HUDEP-2 (cell line): ENCODE data around the gene CCDC188.

Experiments
- DNase-seq, 76 experiments: peaks; one replicate each; lab custom pipeline; 2025; ENCODE audit not compliant: unreplicated experiment in 76 of 76; lab: John Stamatoyannopoulos, UW

The CCDC188 gene

DNA sequence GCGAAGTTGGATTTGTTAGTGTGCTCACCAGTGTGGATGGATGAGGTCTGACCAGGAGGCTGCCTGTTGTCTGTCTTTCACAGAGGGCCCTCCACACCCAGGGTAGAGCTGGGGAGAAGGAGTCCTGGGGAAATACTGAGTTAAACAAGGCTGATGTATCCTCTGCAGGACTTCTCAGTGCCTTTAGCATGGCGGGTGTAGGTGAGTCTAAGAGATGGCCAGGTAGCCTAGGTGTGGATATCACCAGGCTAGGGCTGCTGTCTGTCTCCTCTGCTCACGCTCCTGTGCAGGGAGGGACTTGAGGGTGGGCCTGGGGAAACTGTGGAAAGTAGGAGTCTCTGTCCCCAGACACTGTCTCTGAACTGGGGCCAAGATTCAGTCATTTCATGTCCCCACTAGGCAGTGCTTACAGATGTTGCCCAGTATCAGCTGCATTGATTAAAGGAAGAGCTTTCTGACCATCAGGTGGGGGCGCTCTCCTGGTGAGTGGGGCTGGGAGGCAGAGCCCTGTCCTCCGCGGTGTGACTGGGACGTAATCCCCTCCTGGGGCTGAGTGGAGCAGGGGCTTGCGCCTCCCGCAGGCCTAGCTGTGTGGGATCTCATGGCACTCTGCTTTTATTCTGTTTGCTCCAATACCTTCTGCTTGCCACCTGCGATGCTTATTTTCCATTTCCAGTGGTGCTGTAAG is 35.5 kb upstream of the CCDC188 start:
- DNase-seq, result no peak

DNA sequence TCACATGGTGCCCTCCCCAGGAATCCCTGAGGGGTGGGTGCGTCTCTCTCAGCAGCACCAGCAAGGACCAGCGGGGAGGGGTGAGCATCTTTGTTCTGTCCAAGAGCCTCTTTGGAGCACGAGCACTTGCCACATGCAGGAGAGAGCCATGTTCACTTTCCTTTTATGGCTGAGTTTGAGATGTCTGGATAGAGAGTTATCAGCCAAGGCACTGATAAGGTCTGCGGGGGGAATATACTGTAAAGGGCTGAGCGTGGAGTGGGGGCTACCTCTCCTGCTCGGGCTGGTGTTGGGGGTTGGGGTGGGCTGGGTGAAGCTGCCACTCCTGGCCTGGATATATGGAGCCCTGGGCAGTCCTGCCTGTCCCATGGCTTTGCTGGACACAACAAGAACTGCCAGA is 34.9 kb upstream of the CCDC188 start:
- DNase-seq, result no peak

DNA sequence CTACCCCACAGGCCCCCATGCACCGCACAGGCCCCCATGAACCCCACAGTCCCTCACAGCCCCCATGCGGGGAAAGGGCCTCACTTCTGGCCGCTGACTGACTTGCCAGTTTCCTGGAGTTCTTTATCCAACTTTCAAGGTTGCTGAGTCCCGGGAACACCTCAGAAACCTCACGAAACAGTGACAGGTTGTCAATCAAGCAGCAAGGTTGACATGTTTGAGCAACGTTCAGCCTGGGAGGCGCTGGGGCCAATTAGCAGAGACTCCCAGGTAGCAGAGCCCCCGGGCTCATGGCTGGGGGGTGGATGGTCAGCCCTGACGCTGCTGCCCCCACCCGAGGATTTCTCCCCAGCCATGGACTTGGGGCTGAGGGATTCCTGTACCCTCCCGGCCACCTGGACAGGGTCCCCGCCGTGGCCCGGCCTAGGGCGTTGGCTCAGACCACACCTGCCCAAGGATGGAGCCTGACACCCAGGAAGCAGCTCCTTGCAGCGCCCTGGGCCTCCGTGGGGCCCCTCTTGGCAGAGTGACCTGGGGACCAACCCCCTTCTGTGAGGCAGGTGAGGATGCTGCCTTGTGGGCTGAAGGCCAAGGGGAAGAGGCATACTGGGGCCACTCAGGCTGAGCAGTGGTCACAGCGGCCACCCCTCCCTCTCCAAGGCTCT is 33.8 kb upstream of the CCDC188 start:
- no peak for DNase-seq

DNA sequence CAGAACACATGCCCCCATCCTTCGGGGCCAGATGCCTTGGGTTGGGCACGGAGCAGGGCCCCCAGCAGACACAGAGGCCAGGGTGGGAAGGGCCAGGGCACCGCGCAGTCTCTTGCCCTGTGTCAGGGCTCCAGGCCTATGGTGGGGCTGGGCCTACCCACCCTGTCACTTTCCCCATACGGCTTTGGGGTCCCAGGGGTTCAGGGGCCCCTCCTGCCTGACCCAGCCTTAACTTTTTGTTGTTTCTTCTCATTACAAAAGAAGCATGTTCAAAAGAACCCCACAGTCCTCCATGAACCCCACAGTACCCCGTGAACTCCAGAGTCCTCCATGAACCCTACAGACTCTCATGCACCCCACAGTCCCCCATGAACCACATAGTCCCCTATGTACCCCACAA is 33.0 kb upstream of the CCDC188 start:
- no peak for DNase-seq

DNA sequence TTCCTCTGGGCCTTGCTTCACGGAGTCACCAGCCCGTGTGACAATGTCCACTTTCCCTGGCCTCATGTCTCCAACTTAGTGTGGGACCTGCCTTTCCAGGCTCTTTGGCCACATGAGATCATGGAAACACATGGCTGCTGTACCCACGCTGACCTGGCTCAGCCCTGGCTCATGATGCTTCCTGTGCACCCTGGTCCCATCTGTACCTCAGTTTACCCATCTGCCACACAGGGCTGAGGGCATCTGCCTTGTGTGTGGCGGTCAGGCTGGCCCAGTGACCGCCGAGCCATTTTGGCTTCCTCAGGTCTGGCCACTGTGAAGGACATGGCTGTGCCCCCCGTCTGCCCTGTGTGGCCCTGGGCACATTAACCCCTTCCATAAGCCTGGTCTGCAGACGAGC is 32.2 kb upstream of the CCDC188 start:
- DNase-seq, result no peak

DNA sequence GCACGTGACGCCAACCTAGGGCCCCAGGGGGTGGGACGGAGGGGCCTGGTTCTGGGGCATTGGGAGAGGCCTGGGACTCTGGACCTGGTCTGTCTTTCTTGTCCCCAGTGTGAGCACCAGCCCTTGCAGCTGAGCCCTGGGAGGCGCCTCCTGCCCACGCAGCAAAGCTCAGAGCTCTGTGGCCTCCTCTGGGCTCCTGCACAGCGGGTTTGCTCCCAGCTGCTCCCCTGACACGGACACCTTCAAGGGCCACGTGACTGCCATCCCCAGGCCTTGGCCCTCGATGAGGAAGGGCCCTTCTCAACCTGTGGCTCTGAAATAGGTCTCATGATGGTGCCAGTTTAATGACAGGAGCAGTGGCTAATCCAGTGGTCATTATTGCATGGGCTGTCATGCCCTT is 31.5 kb upstream of the CCDC188 start:
- DNase-seq, result no peak

DNA sequence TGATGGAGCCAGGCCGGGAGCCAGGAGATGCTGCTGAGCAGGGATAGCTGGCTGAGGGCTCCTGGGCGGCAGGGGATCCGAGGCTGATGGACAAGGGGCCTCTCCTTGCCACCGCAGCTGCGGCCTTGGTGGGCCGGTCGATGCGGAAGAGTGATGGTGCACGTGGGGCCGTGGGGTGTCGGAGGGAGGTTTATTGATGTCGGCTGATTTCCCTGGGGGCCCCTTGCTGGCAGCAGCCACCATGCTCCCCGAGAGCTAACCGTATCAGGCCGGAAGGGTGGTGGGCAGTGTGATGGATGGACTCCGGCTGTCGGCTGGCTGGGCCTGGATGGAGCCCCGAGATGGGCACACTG is 31.0 kb upstream of the CCDC188 start:
- no peak for DNase-seq

DNA sequence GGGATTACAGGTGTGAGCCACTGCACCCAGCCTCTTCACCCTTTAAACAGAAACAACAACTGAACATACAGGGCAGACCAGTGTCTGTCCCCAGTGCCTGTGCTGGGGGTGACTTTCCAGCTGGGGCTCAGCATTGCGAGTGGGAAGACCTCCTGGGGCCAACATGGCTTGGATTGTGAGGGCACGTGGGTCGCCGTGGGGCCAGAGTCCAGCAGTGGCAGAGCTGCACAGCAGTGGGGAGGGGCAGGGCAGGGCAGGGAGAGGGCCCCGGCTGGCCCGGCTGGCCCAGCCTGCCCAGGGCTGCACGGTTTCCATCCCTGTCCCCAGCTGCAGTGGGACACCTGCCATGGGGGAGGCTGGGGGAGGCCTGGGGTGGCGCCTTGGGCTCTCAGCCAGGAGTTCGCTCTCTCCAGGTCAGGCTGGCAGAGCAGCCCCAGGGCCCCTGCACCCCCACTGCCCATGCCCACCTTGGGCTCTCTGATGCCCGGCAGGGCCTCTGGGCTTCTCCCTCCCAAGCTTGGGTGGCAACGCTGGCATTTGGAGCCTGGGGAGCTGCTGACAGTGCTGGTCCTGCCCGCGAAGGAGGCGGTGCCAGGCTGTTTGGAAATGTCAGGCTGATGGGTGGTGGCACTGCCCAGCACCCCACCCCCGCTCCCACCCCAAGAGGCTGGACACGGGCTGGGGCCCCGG is 30.5 kb upstream of the CCDC188 start:
- no peak for DNase-seq

DNA sequence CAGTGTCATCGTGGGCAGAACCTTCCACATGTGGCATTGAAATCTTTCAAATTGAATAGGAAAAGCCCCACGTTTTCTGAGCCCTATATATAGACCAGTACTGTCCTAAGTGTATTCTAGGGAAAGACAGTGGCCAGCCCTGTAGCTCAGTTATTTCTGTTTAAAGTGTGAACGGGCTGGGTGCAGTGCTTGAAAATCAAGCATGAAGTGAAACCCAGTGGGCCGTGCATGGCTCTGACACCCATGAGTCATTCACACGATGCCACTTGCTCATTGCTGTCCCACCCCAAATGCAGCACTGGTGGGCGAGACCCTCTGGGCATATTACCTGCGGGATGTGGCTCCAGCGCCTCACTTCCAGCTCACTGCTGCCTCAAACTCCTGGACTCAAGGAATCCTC is 29.8 kb upstream of the CCDC188 start:
- no peak for DNase-seq

DNA sequence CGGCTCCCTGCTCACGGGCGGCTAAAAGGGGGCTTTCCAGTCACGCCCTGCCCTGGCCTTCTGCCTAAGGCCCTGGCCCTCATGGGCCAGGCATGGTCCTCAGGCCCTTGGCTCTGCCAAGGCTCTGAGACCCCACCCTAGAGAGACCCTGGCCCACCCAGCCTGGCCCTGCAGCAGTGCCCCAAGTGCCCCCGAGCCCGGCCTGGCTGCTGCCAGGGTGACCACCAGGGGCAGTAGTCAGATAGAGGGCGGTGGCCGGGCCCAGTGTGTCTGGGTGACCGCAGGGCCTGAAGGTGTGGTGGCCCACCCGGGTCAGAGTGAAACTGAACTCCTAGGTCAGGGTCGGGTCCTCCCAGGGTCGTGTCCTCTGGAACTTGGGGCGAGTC is 29.4 kb upstream of the CCDC188 start:
- DNase-seq, result no peak

DNA sequence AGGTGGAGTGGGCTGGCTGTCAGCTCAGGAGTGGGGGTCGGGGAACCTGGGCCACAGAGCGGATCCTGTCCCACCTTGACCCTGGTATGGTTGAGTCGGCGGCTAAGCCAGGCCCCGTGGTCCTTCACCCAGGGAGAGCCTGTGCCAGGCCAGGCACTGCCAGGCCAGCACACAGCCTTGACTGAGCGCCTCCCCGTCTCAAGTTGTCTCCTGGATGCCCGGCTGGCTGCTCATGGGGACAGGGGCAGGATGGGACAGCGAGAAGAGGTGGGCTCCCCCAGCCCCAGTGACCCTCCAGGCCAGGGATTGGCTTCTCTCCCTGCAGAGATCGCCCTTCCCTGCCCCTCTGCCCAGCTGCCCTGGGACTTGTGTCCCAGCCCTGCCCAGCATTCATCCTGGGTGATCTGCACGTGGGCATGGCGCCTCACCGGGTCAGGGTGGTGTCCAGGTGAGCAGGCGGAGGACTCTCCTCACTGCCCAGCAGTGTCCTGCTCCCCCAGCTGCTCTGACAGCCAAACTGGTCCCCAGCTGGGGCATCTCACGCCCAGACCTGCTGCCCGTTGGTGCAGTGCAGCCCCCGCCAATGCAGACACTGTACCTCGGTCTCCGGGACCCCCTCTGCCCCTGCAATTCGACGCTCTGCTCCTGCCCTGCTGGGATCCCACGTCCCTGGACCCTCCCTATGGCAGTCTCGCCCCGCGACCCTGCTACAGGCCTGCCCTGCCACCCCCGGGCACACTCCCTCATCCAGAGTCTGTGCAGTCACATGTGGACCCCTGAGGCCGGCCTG is 28.8 kb upstream of the CCDC188 start:
- no peak for DNase-seq

DNA sequence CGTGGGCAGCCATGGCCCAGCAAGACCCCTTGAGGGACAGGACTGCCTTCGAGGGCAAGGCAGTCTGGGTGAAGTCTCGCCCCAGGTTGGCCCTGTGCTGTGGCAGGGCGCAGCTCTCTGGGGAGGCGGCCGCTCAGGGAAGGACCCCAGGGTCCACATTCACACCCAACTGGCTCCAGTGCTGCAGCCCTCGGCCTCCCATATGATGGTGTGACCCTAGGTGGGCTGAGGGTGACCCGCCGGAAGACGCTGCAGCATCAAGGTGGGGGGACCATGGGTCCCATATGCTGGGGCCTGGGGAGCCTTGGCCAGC is 28.0 kb upstream of the CCDC188 start:
- DNase-seq, result no peak

DNA sequence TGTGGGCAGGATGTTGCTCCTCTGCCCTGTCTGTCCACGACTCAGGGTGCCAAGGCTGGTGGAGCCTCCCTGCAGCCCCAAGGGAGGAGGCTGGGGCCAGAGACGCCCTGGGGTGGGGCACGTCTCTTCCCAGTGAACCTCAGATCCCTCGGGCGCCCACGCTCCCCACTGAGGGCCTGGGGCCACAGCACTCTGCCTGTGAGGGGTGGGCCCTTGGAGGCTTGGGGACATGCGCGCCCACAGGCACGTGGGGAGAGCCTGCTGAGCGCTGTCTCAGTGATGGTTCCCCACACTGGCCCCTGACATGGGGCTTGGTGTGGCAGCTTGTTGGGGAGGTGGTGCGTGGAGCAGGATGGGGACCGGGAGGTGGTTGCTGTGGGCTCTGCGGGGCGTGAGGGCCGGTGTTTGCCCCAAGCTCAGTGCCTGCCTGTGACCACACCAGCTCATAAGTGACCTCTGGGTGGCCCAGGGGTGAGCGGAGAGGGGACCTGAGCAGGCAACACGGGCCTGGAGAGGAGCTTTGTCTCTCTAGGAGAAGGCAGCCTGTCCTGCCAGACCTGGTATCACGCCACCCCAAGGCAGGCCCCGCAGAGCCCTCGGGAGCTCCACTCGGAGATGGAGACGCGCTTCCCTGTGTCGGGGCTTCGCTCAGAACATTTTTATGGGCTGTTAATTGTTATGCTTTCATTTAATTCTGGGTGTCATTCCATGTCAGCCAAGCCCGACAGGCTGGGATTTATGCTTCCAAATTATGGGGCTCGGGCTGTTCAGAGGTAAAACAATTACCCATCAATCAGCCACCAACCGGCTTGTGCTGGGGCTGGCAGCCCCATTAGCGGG is 27.4 kb upstream of the CCDC188 start:
- DNase-seq, result no peak

DNA sequence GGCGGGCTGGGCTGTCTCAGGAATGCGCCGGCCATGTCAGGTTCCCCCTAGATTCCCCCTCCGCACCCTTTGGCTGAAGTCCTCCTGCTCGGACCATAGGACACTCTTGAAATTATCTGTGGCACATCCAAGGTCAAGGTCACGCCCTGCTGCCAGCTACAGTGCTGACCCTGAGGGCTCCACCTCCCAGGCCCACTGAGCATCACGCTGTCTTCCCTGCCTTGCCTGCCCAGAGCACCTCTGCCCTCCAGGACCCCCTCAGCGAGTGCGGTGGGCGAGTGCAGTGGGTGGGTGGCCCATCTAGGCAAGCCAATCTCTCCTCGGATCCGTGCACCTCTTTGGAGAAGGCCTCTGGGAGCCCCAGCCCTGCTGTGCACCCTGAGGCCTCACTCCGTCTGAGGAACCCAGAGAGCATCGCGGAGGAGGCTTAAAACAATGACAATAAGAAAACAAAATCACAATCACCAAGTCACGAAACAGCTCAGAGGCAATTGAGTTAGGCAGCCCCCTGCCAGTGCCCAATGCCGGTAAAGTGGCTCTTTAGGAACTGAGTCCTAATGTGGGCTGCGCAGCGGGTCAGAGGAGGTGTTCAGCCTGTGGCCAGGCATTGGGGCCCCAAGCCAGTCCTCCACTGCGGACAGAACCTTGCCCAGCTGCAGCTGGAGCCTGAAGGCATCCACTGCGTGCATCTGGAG is 26.5 kb upstream of the CCDC188 start:
- DNase-seq, result no peak

DNA sequence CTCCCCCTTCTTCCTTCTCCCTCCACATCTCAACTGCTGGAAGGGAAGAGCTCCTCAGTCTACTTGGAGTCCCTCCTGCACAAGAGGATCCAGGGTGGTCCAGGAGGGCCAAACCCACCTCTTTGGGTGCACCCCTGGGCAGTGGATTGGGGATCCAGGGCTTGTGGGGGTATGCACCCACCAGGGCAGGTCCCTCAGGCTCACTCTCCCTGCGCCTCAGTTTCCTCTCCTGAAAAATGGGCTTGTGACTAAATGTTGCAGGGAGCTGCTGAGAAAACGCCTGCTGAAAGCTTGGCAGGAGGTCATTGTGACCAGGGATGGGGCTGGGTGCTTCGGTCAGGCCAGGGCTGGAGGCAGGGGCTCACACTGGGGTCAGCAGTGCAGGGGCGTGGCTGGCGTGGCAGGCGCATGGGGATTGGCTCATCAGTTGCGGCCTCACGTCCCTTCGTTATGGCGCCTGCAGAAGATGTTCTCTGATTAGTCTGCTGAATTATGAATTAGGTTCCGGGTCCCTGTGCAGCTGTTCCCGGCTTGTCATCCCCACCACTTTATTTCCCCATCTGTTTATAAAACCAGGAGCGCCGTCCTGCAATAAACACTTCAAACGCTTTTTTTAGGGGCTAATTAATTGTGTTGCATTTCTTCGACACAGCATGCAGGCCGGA is 25.7 kb upstream of the CCDC188 start:
- DNase-seq, result no peak

DNA sequence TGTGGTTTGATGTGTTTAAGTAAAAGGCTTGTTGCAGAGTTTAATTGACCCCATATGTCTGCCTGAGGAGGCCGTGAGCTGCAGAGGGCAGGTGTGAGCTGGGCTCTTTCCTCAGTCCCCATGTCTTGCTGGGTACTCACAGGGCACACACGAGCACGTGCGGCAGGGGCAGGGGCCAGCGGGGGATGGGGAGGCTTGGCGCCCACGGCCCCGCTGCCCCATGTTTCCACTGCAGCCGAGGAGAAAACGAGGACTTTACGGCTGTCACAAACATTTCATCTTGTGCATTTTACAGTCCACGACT is 24.7 kb upstream of the CCDC188 start:
- DNase-seq, result no peak

DNA sequence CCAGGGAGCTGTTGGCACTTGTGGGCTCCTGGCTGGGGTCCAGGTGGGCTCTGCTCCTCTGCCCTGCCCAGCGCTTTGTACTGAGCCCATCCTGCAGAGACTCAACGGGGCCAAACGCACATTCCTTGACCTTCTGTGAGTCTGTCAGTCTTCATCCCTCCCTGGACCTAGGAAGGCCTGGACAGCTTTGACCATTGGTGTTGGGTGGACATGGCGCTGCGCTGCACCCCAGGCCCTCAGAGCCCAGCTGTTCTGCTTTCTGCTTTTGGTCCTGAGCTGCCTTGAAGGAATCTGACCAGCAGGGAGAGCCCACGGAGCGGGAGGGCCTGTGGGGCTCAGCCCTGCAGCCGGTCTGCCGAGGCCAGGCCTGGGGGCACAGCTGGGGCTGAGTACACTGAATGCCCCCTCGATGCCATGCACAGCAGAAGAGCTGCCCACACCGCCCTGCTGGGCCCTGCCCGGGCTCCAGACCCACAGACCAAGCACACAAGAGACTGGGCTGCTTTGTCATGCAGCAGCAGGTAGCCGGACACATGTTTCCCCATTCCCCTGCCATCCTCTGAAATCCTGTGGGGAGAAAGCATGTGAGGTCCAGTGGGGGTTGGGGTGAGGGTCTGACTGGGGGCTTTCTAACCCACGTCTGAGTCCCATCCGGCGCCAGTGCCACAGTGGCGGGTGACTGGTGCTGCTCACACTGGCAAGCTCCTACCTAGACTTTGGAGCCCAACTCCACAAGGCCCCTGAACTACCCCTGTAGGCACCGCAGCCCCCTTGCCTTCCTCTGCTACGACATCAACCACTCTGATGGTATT is 24.1 kb upstream of the CCDC188 start:
- DNase-seq, result no peak

DNA sequence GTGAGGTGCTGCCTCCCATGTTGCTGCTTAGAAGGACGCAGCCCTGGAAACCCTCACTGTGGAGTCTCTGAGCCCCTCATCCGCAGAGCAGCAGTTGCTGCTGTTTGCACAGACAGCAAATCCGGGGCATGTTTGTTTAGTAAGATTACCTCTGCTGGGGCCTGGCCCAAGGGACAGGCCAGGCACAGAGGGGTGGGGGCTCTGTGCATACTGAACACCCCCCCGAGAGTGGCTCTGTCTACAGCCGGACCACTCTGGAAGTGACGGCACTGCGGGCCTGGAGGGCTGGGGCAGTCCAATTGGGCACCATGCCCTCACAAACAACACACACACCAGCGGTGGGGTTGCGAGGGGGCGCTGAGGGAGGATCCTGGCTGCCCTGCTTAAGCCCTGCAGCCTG is 22.9 kb upstream of the CCDC188 start:
- DNase-seq, result no peak

DNA sequence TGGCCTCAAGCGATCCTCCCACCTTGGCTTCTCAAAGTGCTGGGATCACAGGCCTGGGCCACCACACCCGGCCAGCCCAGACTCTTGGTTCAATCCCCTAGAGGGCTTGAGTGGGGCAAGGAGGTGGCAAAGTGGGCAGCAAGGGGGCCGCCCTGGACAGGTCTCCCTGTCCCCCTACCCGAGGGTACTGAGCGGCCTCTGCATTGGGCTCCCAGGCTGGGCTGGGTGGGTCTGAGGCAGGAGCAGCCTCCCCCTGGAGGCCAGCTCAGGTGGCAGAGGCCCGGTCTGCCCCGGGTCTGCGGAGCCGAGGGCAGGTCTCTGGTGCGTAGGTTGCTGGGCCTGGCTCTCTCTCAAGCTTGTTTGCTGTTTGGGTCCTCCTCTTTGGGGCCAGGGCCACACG is 22.4 kb upstream of the CCDC188 start:
- no peak for DNase-seq
